ENCODE measurements around the gene GGA3.

GGA3 gene

GRCh38 chr17:75237100-75238014, 24.0 kb downstream of the GGA3 start:
- TF ChIP-seq EZH2 (IDR thresholded peaks at IDR 0.05; ENCODE audit: borderline replicate concordance, low read length) (no peak), CTCF (IDR thresholded peaks at IDR 0.05; ENCODE audit: low read length) (no peak)
- H3K36me3 ChIP-seq (ENCODE audit: insufficient read depth, low read length), result peaks cover 90% of the 10 kb centered on the region
- no peak overlapping the region for H3K4me2 ChIP-seq (ENCODE audit: low read length)
- H3F3A ChIP-seq (ENCODE audit: insufficient read depth, low read length), result 0 out of 2 replicates have a peak, but pooled peaks cover 3% of the 10 kb centered on the region
- H3K4me1 ChIP-seq (ENCODE audit: insufficient read depth, low read length, severe bottlenecking), result peaks cover 11% of the 10 kb centered on the region
- no peaks in the 10 kb centered on the region for H3K79me2 ChIP-seq (ENCODE audit: insufficient read depth, low read length)
- H4K20me1 ChIP-seq (ENCODE audit: insufficient read depth, low read length), result no peaks in the 10 kb centered on the region
- no peaks in the 10 kb centered on the region for H3K9me3 ChIP-seq (ENCODE audit: low read length)
- H3K9me2 ChIP-seq (ENCODE audit: low read depth, low read length), result no peaks in the 10 kb centered on the region
- no peak overlapping the region for H3K27ac ChIP-seq (ENCODE audit: low read depth, low read length, poor library complexity, severe bottlenecking)
- H3K27me3 ChIP-seq (ENCODE audit: insufficient read depth, low read length), result no peaks in the 10 kb centered on the region
- no peak overlapping the region for H3K4me3 ChIP-seq (ENCODE audit: low read depth, low read length, poor library complexity, severe bottlenecking)
- no peak overlapping the region for H3K9ac ChIP-seq (ENCODE audit: low read length)
- no peak overlapping the region for H2AFZ ChIP-seq (ENCODE audit: low read length)

DNA sequence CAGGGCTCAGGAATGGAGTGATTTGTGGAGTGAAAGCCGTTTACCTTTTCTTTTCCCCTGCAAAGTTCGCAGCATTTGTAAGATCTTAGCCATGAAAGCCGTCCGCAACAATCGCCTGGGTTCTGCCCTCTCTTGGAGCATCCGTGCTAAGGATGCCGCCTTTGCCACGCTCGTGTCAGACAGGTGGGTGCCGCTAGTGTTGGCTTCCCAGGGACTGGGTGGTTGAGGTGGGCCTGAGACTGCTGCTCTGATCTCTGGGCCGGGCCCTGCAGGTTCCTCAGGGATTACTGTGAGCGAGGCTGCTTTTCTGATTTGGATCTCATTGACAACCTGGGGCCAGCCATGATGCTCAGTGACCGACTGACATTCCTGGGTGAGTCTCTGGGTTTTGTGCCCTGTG, 28.6 kb downstream of the GGA3 start:
- no peaks in the 10 kb centered on the region for H3K27me3 ChIP-seq (ENCODE audit: insufficient read depth, low read length)
- no peak for TF ChIP-seq EZH2 (IDR thresholded peaks at IDR 0.05; ENCODE audit: borderline replicate concordance, low read length)
- TF ChIP-seq CTCF (IDR thresholded peaks at IDR 0.05; ENCODE audit: low read length), result no peak
- H3K9me3 ChIP-seq (ENCODE audit: low read length), result no peaks in the 10 kb centered on the region
- no peak overlapping the region for H3K9ac ChIP-seq (ENCODE audit: low read length)
- no peaks in the 10 kb centered on the region for H3K9me2 ChIP-seq (ENCODE audit: low read depth, low read length)
- no peaks in the 10 kb centered on the region for H3K79me2 ChIP-seq (ENCODE audit: insufficient read depth, low read length)
- H3K4me1 ChIP-seq (ENCODE audit: insufficient read depth, low read length, severe bottlenecking), result no peaks in the 10 kb centered on the region
- no peak overlapping the region for H3K4me2 ChIP-seq (ENCODE audit: low read length)
- no peaks in the 10 kb centered on the region for H4K20me1 ChIP-seq (ENCODE audit: insufficient read depth, low read length)
- H2AFZ ChIP-seq (ENCODE audit: low read length), result no peak overlapping the region
- peaks cover 92% of the 10 kb centered on the region for H3K36me3 ChIP-seq (ENCODE audit: insufficient read depth, low read length)
- H3K27ac ChIP-seq (ENCODE audit: low read depth, low read length, poor library complexity, severe bottlenecking), result no peak overlapping the region
- no peak overlapping the region for H3K4me3 ChIP-seq (ENCODE audit: low read depth, low read length, poor library complexity, severe bottlenecking)
- 0 out of 2 replicates have a peak, but pooled peaks cover 3% of the 10 kb centered on the region for H3F3A ChIP-seq (ENCODE audit: insufficient read depth, low read length)

DNA sequence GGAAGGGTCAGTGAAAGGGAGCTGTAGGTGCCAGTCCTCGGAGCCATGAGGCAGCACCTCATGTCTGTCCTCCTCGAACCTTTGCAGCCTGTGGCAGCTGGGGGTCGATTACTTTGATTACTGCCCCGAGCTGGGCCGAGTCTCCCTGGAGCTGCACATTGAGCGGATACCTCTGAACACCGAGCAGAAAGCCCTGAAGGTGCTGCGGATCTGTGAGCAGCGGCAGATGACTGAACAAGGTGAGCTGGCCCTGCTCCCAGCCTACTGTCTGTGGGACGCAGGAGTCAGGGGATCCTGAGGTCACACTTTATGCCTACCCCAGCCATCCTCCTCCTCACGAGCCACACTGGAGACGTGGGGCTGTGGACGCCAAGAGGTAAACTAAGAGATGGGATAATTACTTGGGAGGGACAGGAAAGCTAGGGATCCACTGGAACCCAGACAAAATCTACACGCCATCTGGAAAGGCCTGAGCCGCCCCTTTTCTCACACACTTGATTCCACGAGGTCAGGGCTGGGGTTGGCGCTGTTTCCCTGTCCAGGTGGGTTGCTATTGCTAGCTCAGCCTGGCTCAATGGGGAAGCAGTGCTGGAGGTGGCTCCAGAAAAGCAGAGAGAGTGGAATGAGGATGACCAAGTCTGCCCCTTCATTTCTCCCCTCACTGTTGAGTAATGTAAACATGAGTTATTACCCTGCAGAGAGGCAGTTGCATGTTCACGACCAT, 29.5 kb downstream of the GGA3 start:
- H3K27me3 ChIP-seq (ENCODE audit: insufficient read depth, low read length), result no peaks in the 10 kb centered on the region
- H3K9me3 ChIP-seq (ENCODE audit: low read length), result no peaks in the 10 kb centered on the region
- H3K4me3 ChIP-seq (ENCODE audit: low read depth, low read length, poor library complexity, severe bottlenecking), result no peak overlapping the region
- no peaks in the 10 kb centered on the region for H3K9me2 ChIP-seq (ENCODE audit: low read depth, low read length)
- TF ChIP-seq EZH2 (IDR thresholded peaks at IDR 0.05; ENCODE audit: borderline replicate concordance, low read length), result no peak
- TF ChIP-seq CTCF (IDR thresholded peaks at IDR 0.05; ENCODE audit: low read length), result no peak
- H3K4me1 ChIP-seq (ENCODE audit: insufficient read depth, low read length, severe bottlenecking), result no peaks in the 10 kb centered on the region
- no peak overlapping the region for H2AFZ ChIP-seq (ENCODE audit: low read length)
- H3K27ac ChIP-seq (ENCODE audit: low read depth, low read length, poor library complexity, severe bottlenecking), result no peak overlapping the region
- 0 out of 2 replicates have a peak, but pooled peaks cover 3% of the 10 kb centered on the region for H3F3A ChIP-seq (ENCODE audit: insufficient read depth, low read length)
- no peaks in the 10 kb centered on the region for H3K79me2 ChIP-seq (ENCODE audit: insufficient read depth, low read length)
- no peak overlapping the region for H3K4me2 ChIP-seq (ENCODE audit: low read length)
- H4K20me1 ChIP-seq (ENCODE audit: insufficient read depth, low read length), result no peaks in the 10 kb centered on the region
- H3K9ac ChIP-seq (ENCODE audit: low read length), result no peak overlapping the region
- peaks cover 90% of the 10 kb centered on the region for H3K36me3 ChIP-seq (ENCODE audit: insufficient read depth, low read length)

Measured in OCI-LY1 (cell line).